A673 (cell line): ENCODE measurements around the gene RGS7.

Source experiments
- CTCF ChIP-seq: fragments of 300-800, 200-600 bp; sonication (generic); conservative IDR thresholded peaks from 2 replicates; pipeline ENCODE4 v1.5.1; 2017; ENCODE audit warnings: low read depth, mild to moderate bottlenecking, antibody characterized with exemption, low read length, moderate library complexity, mixed read lengths
- EZH2 ChIP-seq: fragments of 200-600 bp; sonication (generic); IDR thresholded peaks from 2 replicates; pipeline ENCODE4 v1.6.1; 2017; ENCODE audit warnings: borderline replicate concordance, low read depth, mild to moderate bottlenecking, mixed read lengths, antibody characterized with exemption, low read length; ENCODE audit not compliant: poor library complexity, severe bottlenecking

GRCh38 chr1:240808381-240808780 is 548.6 kb downstream of the RGS7 start:
- TF ChIP-seq CTCF, result no peak
- TF ChIP-seq EZH2, result no peak
